Smooth muscle cell (in vitro differentiated cells): ENCODE data around the gene SSTR5. TPM values are rescaled to one million over a fixed set of nuclear protein-coding genes. Genes with fewer than 3 reads are reported as not detected.

Experiments
- DNase-seq: peaks from one replicate; lab custom pipeline; 2025; ENCODE audit not compliant: unreplicated experiment; lab: John Stamatoyannopoulos, UW
- H2AFZ ChIP-seq: fragments of 200-600 bp; sonication (generic); 2 replicates; pipeline ENCODE4 v1.6.0; 2016; ENCODE audit warnings: antibody characterized with exemption, low read depth, mild to moderate bottlenecking
- H3F3A ChIP-seq: fragments of 200-600 bp; sonication (generic); 2 replicates; pipeline ENCODE4 v1.6.0; 2017; ENCODE audit warnings: antibody characterized with exemption, low read depth
- H3K27ac ChIP-seq: fragments of 200-600 bp; sonication (generic); 2 replicates; pipeline ENCODE4 v1.5.1; 2016; ENCODE audit warnings: low read depth, mild to moderate bottlenecking
- H3K27me3 ChIP-seq: fragments of 200-600 bp; sonication (generic); 2 replicates; pipeline ENCODE4 v1.6.1; 2016; ENCODE audit warnings: low read depth, mild to moderate bottlenecking
- H3K36me3 ChIP-seq: fragments of 200-600 bp; sonication (generic); 2 replicates; pipeline ENCODE4 v1.5.1; 2016; ENCODE audit warnings: low read depth
- H3K4me1 ChIP-seq: fragments of 200-600 bp; sonication (generic); 2 replicates; pipeline ENCODE4 v1.5.1; 2016; ENCODE audit warnings: low read depth
- H3K4me2 ChIP-seq: fragments of 200-600 bp; sonication (generic); 2 replicates; pipeline ENCODE4 v1.6.0; 2016; ENCODE audit warnings: mild to moderate bottlenecking
- H3K4me3 ChIP-seq: fragments of 200-600 bp; sonication (generic); 2 replicates; pipeline ENCODE4 v1.5.1; 2016; ENCODE audit warnings: mild to moderate bottlenecking
- H3K79me2 ChIP-seq: fragments of 200-600 bp; sonication (generic); 2 replicates; pipeline ENCODE4 v1.6.0; 2016; ENCODE audit warnings: low read depth, mild to moderate bottlenecking
- H3K9ac ChIP-seq: fragments of 200-600 bp; sonication (generic); 2 replicates; pipeline ENCODE4 v1.6.0; 2016; ENCODE audit warnings: low read depth
- H3K9me3 ChIP-seq: fragments of 200-600 bp; sonication (generic); replicated peaks from 2 replicates; pipeline ENCODE4 v1.5.1; 2016; ENCODE audit warnings: low read depth
- H4K20me1 ChIP-seq: fragments of 200-600 bp; sonication (generic); 2 replicates; pipeline ENCODE4 v1.6.0; 2016; ENCODE audit warnings: low read depth
- WGBS: methylation state at CpG from one replicate; pipeline ENCODE4 v1.1.7; 2016; ENCODE audit warnings: low lambda C conversion rate; 5-methylcytosine and 5-hydroxymethylcytosine counted together
- polyA plus RNA-seq: library from polyadenylated mRNA; unstranded; fragments of >200 nt; fragmentation: Nextera tagmentation; extraction: Ambion mirVana; gene quantifications from 2 replicates; pipeline ENCODE4 v1.2.1, GENCODE V29; 2016
- total RNA-seq: library from RNA; depleted of rRNA; stranded (reverse); fragments of >200 nt; gene quantifications from 2 replicates; pipeline ENCODE4 v1.2.3, GENCODE V29; 2014
- TF ChIP-seq, protein P1 (sequence below): fragments of 200-600 bp; sonication (generic); IDR thresholded peaks from 2 replicates; pipeline ENCODE4 v1.5.1; 2017; ENCODE audit warnings: borderline replicate concordance, mild to moderate bottlenecking, antibody characterized with exemption; ENCODE audit not compliant: insufficient read depth, poor library complexity, severe bottlenecking

Gene SSTR5
- total and polyA plus RNA-seq, 2 experiments from 2014 or later, result not detected

- no peaks in the 10 kb centered on the region for H4K20me1 ChIP-seq
- WGBS, result 93% methylated on average over 15 of the region's 15 CpGs
- H3K4me2 ChIP-seq, result no peak overlapping the region
- no peak overlapping the region for H3K4me3 ChIP-seq
- no peak overlapping the region for H3K27ac ChIP-seq
- H3K36me3 ChIP-seq, result no peaks in the 10 kb centered on the region
- no peak for DNase-seq
- H3K27me3 ChIP-seq, result no peaks in the 10 kb centered on the region
- H3K9ac ChIP-seq, result no peak overlapping the region
- H3F3A ChIP-seq, result no peaks in the 10 kb centered on the region
- no peaks in the 10 kb centered on the region for H3K79me2 ChIP-seq
- H2AFZ ChIP-seq, result no peak overlapping the region
- no peaks in the 10 kb centered on the region for H3K9me3 ChIP-seq
- TF ChIP-seq, protein P1, sequence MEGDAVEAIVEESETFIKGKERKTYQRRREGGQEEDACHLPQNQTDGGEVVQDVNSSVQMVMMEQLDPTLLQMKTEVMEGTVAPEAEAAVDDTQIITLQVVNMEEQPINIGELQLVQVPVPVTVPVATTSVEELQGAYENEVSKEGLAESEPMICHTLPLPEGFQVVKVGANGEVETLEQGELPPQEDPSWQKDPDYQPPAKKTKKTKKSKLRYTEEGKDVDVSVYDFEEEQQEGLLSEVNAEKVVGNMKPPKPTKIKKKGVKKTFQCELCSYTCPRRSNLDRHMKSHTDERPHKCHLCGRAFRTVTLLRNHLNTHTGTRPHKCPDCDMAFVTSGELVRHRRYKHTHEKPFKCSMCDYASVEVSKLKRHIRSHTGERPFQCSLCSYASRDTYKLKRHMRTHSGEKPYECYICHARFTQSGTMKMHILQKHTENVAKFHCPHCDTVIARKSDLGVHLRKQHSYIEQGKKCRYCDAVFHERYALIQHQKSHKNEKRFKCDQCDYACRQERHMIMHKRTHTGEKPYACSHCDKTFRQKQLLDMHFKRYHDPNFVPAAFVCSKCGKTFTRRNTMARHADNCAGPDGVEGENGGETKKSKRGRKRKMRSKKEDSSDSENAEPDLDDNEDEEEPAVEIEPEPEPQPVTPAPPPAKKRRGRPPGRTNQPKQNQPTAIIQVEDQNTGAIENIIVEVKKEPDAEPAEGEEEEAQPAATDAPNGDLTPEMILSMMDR, result no peak
- peaks cover 4% of the 10 kb centered on the region for H3K4me1 ChIP-seq
Observed at GRCh38 chr16:1042049-1042744, 30.4 kb upstream of the SSTR5 start.

DNA sequence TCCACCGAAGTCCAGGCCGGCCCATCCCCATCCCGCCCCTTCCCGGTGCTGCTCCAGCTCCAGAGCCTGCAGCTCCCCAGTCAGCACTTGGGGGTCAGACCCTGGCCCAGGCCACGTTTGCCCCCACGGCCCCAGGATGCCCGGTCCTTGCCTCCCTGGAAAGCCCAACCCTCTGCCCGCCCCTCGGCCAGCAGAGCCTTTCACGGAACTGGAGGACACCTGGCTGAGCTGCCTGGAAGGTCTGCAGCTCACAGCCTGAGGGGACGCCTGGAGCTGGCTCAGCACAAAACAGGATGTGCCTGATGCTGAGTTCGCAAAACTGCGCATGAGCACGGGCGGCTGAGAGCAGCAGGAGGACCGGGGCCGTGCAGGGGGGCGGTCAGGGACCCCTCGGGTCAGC, 29.7 kb upstream of the SSTR5 start:
- no peaks in the 10 kb centered on the region for H3F3A ChIP-seq
- no peak overlapping the region for H2AFZ ChIP-seq
- H3K9ac ChIP-seq, result no peak overlapping the region
- 85% methylated on average over 11 of the region's 19 CpGs for WGBS
- no peaks in the 10 kb centered on the region for H3K79me2 ChIP-seq
- no peaks in the 10 kb centered on the region for H4K20me1 ChIP-seq
- no peak overlapping the region for H3K4me3 ChIP-seq
- no peaks in the 10 kb centered on the region for H3K36me3 ChIP-seq
- no peaks in the 10 kb centered on the region for H3K9me3 ChIP-seq
- H3K4me2 ChIP-seq, result no peak overlapping the region
- TF ChIP-seq, protein P1, result no peak
- no peak for DNase-seq
- no peaks in the 10 kb centered on the region for H3K27me3 ChIP-seq
- no peak overlapping the region for H3K27ac ChIP-seq
- H3K4me1 ChIP-seq, result no peaks in the 10 kb centered on the region

GRCh38 chr16:1043881-1044451, 28.6 kb upstream of the SSTR5 start:
- H3K4me2 ChIP-seq, result no peak overlapping the region
- no peaks in the 10 kb centered on the region for H3K4me1 ChIP-seq
- 87% methylated on average over 27 of the region's 40 CpGs for WGBS
- H3F3A ChIP-seq, result no peaks in the 10 kb centered on the region
- no peak overlapping the region for H3K9ac ChIP-seq
- H3K79me2 ChIP-seq, result no peaks in the 10 kb centered on the region
- DNase-seq, result no peak
- no peaks in the 10 kb centered on the region for H3K9me3 ChIP-seq
- no peak overlapping the region for H3K4me3 ChIP-seq
- H3K27me3 ChIP-seq, result no peaks in the 10 kb centered on the region
- no peaks in the 10 kb centered on the region for H4K20me1 ChIP-seq
- no peak overlapping the region for H2AFZ ChIP-seq
- no peaks in the 10 kb centered on the region for H3K36me3 ChIP-seq
- no peak overlapping the region for H3K27ac ChIP-seq
- TF ChIP-seq, protein P1, result no peak
